HepG2 (cell line): ENCODE measurements around the gene WWP2. TPM values are rescaled to one million over a fixed set of nuclear protein-coding genes. Genes with fewer than 3 reads are reported as not detected.
A peak's percentile ranks its signal among the peaks of the same experiment; 100 is the strongest.

Experiments
- EZH2 ChIP-seq: conservative IDR thresholded peaks from 2 replicates; pipeline ENCODE4 v1.6.1; 2012; ENCODE audit warnings: mild to moderate bottlenecking, low read depth, low read length, moderate library complexity
- KLF11 ChIP-seq: IDR thresholded peaks from 2 replicates; pipeline ENCODE4 v1.6.1; 2016; ENCODE audit warnings: missing compliant biosample characterization
- MLXIP ChIP-seq: sonication (generic); formaldehyde crosslinking; IDR thresholded peaks from 2 replicates; pipeline ENCODE4 v1.9.0; 2021; ENCODE audit warnings: missing genetic modification reagents, borderline replicate concordance
- NFE2L1 ChIP-seq: sonication (generic); formaldehyde crosslinking; IDR thresholded peaks from 2 replicates; pipeline ENCODE4 v1.4.0; 2020; ENCODE audit warnings: missing genetic modification reagents, mild to moderate bottlenecking, borderline replicate concordance
- NR2C2 ChIP-seq: sonication (generic); formaldehyde crosslinking; IDR thresholded peaks from 2 replicates; pipeline ENCODE4 v1.4.0; 2020; ENCODE audit warnings: missing genetic modification reagents, mild to moderate bottlenecking, moderate library complexity, borderline replicate concordance
- ZFP62 ChIP-seq: sonication (generic); formaldehyde crosslinking; IDR thresholded peaks from 2 replicates; pipeline ENCODE4 v1.4.0; 2020; ENCODE audit warnings: missing genetic modification reagents
- ZKSCAN8 ChIP-seq: IDR thresholded peaks from 2 replicates; pipeline ENCODE4 v1.6.1; 2016; ENCODE audit warnings: borderline replicate concordance, missing genetic modification reagents, missing compliant biosample characterization
- ZNF335 ChIP-seq: sonication (generic); formaldehyde crosslinking; IDR thresholded peaks from 2 replicates; pipeline ENCODE4 v1.4.0; 2020; ENCODE audit warnings: missing genetic modification reagents
- ZNF609 ChIP-seq: sonication (generic); formaldehyde crosslinking; IDR thresholded peaks from 2 replicates; pipeline ENCODE4 v1.4.0; 2020; ENCODE audit warnings: mild to moderate bottlenecking, missing genetic modification reagents, borderline replicate concordance
- ZNF768 ChIP-seq: sonication (generic); formaldehyde crosslinking; IDR thresholded peaks from 2 replicates; pipeline ENCODE4 v1.4.0; 2020; ENCODE audit warnings: missing genetic modification reagents
- ZSCAN22 ChIP-seq: sonication (generic); formaldehyde crosslinking; IDR thresholded peaks from 2 replicates; pipeline ENCODE4 v1.4.0; 2020; ENCODE audit warnings: mild to moderate bottlenecking, missing genetic modification reagents
- polyA plus RNA-seq, 8 experiments: library from polyadenylated mRNA; depleted of rRNA in 3 of 8; stranded (reverse) in 7 of 8; unstranded in 1 of 8; fragments of >200 nt; fragmentation: Illumina TruSeq in 4 of 8; extraction: Trizol in 4 of 8; gene quantifications; 2 replicates each; pipeline versions ENCODE4 v1.2.1 to v1.2.3, GENCODE V29; 2011 to 2016; ENCODE audit warnings: low read depth in 4 of 8, missing spikeins in 1 of 8, mixed read lengths in 1 of 8; ENCODE audit not compliant: insufficient read depth in 1 of 8
- total RNA-seq, 5 experiments: library from RNA; depleted of rRNA; stranded (reverse); fragments of >200 nt; fragmentation: Illumina TruSeq; extraction: Trizol; gene quantifications; 2 replicates each; pipeline ENCODE4 v1.2.3, GENCODE V29; 2016; ENCODE audit warnings: low read depth in 1 of 5
- TF ChIP-seq, protein P1 (sequence below): IDR thresholded peaks from 2 replicates; pipeline ENCODE4 v1.6.1; 2018; ENCODE audit warnings: missing genetic modification reagents, mild to moderate bottlenecking, missing compliant biosample characterization
- TF ChIP-seq, protein P2 (sequence below): sonication (generic); formaldehyde crosslinking; IDR thresholded peaks from 2 replicates; pipeline ENCODE4 v1.4.0; 2020; ENCODE audit warnings: missing genetic modification reagents
- TF ChIP-seq, protein P3 (sequence below): IDR thresholded peaks from 2 replicates; pipeline ENCODE4 v1.6.1; 2016; ENCODE audit warnings: low read depth
- TF ChIP-seq, protein P4 (sequence below): sonication (generic); formaldehyde crosslinking; IDR thresholded peaks from 2 replicates; pipeline ENCODE4 v1.8.1; 2023; ENCODE audit warnings: mild to moderate bottlenecking, missing genetic modification reagents, borderline replicate concordance

Gene WWP2
- total and polyA plus RNA-seq, 2 of the 13 experiments (the other 11 are each of a cell fraction or from before 2014, with no cell fraction given) = 11.4 to 28.2 TPM

DNA sequence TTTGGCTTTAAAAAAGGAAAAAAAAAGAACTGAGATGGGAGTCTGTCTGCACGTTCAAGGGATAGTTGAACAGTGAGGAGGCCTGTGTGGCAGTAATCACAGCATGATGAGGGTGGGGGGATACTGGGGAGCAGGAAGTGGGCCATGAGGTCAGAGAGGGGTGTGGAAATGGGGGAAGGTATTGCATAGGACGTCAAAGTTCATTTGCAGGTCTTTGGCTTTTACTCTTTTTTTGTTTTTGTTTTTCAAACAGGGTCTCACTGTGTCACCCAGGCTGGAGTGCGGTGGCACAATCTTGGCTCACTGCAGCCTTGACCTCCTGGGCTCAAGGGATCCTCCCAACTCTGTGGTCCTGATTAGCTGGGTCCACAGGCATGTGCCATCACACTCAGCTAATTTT, 19.0 kb downstream of the WWP2 start (continued):
- TF ChIP-seq MLXIP (CRISPR knock-in tag) = no peak
- TF ChIP-seq, protein P1, sequence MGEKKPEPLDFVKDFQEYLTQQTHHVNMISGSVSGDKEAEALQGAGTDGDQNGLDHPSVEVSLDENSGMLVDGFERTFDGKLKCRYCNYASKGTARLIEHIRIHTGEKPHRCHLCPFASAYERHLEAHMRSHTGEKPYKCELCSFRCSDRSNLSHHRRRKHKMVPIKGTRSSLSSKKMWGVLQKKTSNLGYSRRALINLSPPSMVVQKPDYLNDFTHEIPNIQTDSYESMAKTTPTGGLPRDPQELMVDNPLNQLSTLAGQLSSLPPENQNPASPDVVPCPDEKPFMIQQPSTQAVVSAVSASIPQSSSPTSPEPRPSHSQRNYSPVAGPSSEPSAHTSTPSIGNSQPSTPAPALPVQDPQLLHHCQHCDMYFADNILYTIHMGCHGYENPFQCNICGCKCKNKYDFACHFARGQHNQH = no peak
- TF ChIP-seq KLF11 (CRISPR knock-in tag) = no peak
- TF ChIP-seq NFE2L1 (CRISPR knock-in tag) = no peak
- peak; percentile 56; the same call in 1 of the 2 replicates for TF ChIP-seq NR2C2
- TF ChIP-seq ZSCAN22 (CRISPR knock-in tag) = no peak
- TF ChIP-seq, protein P2, sequence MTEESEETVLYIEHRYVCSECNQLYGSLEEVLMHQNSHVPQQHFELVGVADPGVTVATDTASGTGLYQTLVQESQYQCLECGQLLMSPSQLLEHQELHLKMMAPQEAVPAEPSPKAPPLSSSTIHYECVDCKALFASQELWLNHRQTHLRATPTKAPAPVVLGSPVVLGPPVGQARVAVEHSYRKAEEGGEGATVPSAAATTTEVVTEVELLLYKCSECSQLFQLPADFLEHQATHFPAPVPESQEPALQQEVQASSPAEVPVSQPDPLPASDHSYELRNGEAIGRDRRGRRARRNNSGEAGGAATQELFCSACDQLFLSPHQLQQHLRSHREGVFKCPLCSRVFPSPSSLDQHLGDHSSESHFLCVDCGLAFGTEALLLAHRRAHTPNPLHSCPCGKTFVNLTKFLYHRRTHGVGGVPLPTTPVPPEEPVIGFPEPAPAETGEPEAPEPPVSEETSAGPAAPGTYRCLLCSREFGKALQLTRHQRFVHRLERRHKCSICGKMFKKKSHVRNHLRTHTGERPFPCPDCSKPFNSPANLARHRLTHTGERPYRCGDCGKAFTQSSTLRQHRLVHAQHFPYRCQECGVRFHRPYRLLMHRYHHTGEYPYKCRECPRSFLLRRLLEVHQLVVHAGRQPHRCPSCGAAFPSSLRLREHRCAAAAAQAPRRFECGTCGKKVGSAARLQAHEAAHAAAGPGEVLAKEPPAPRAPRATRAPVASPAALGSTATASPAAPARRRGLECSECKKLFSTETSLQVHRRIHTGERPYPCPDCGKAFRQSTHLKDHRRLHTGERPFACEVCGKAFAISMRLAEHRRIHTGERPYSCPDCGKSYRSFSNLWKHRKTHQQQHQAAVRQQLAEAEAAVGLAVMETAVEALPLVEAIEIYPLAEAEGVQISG (CRISPR knock-in tag) = peak; percentile 25; the same call in 1 of the 2 replicates
- TF ChIP-seq, protein P3, sequence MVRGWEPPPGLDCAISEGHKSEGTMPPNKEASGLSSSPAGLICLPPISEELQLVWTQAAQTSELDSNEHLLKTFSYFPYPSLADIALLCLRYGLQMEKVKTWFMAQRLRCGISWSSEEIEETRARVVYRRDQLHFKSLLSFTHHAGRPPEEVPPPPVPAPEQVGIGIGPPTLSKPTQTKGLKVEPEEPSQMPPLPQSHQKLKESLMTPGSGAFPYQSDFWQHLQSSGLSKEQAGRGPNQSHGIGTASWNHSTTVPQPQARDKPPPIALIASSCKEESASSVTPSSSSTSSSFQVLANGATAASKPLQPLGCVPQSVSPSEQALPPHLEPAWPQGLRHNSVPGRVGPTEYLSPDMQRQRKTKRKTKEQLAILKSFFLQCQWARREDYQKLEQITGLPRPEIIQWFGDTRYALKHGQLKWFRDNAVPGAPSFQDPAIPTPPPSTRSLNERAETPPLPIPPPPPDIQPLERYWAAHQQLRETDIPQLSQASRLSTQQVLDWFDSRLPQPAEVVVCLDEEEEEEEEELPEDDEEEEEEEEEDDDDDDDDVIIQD (CRISPR knock-in tag) = 0 out of 2 replicates have a peak, but pooled peaks have one; percentile 9
- no peak for TF ChIP-seq ZKSCAN8
- 0 out of 2 replicates have a peak, but pooled peaks have one; percentile 27 for TF ChIP-seq ZNF609 (CRISPR knock-in tag)
- no peak for TF ChIP-seq ZNF768 (CRISPR knock-in tag)
- TF ChIP-seq, protein P4, sequence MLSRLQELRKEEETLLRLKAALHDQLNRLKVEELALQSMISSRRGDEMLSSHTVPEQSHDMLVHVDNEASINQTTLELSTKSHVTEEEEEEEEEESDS (CRISPR knock-in tag) = no peak
- TF ChIP-seq ZFP62 (CRISPR knock-in tag) = no peak
- no peak for TF ChIP-seq EZH2
- TF ChIP-seq ZNF335 (CRISPR knock-in tag) = no peak
